HepG2 (cell line): ENCODE measurements around the gene COQ8B.

Experiments
- ELF4 ChIP-seq: sonication (generic); formaldehyde crosslinking; IDR thresholded peaks from 2 replicates; pipeline ENCODE4 v1.5.0; 2020; ENCODE audit warnings: missing genetic modification reagents, mild to moderate bottlenecking, moderate library complexity, borderline replicate concordance
- EP300 ChIP-seq, 3 experiments: sonication (generic) in 1 of 3; formaldehyde crosslinking in 1 of 3; IDR thresholded peaks; 2 replicates each; pipeline versions ENCODE4 v1.5.1 to v1.6.1; 2011 to 2020; ENCODE audit warnings: low read depth in 2 of 3, low read length in 2 of 3, borderline replicate concordance in 1 of 3, improper control_type of control experiment in 1 of 3, mild to moderate bottlenecking in 1 of 3, missing genetic modification reagents in 1 of 3, moderate library complexity in 1 of 3
- FOXJ3 ChIP-seq: sonication (generic); formaldehyde crosslinking; IDR thresholded peaks from 2 replicates; pipeline ENCODE4 v1.4.0; 2020; ENCODE audit warnings: missing genetic modification reagents, mild to moderate bottlenecking, borderline replicate concordance
- HDAC6 ChIP-seq: fragments of 200-600 bp; sonication (generic); IDR thresholded peaks from 2 replicates; pipeline ENCODE4 v1.7.0; 2017; ENCODE audit warnings: mild to moderate bottlenecking, antibody characterized with exemption, low read length, low read depth
- HIVEP1 ChIP-seq: sonication (generic); formaldehyde crosslinking; IDR thresholded peaks from 2 replicates; pipeline ENCODE4 v1.4.0; 2020; ENCODE audit warnings: mild to moderate bottlenecking, missing genetic modification reagents
- KDM5B ChIP-seq: sonication (generic); formaldehyde crosslinking; IDR thresholded peaks from 2 replicates; pipeline ENCODE4 v1.4.0; 2020; ENCODE audit warnings: missing genetic modification reagents, mild to moderate bottlenecking, borderline replicate concordance
- MYC ChIP-seq: sonication (generic); formaldehyde crosslinking; IDR thresholded peaks from 2 replicates; pipeline ENCODE4 v1.9.0; 2021; ENCODE audit warnings: missing genetic modification reagents, borderline replicate concordance
- ZFX ChIP-seq: sonication (generic); formaldehyde crosslinking; IDR thresholded peaks from 2 replicates; pipeline ENCODE4 v1.4.0; 2020; ENCODE audit warnings: mild to moderate bottlenecking, low read depth, missing genetic modification reagents, moderate library complexity
- ZKSCAN1 ChIP-seq: fragments of 150-350 bp; IDR thresholded peaks from 2 replicates; pipeline ENCODE4 v1.6.1; 2014; ENCODE audit warnings: low read length
- ZNF737 ChIP-seq: sonication (generic); formaldehyde crosslinking; IDR thresholded peaks from 2 replicates; pipeline ENCODE4 v1.5.0; 2020; ENCODE audit warnings: missing genetic modification reagents, mild to moderate bottlenecking, borderline replicate concordance
- ZNF775 ChIP-seq: sonication (generic); formaldehyde crosslinking; IDR thresholded peaks from 2 replicates; pipeline ENCODE4 v1.4.0; 2020; ENCODE audit warnings: missing genetic modification reagents, mild to moderate bottlenecking, moderate library complexity, borderline replicate concordance
- TF ChIP-seq, protein P1 (sequence below): sonication (generic); formaldehyde crosslinking; IDR thresholded peaks from 2 replicates; pipeline ENCODE4 v1.5.0; 2020; ENCODE audit warnings: mild to moderate bottlenecking, missing genetic modification reagents
- TF ChIP-seq, protein P2 (sequence below): sonication (generic); formaldehyde crosslinking; IDR thresholded peaks from 2 replicates; pipeline ENCODE4 v1.5.0; 2020; ENCODE audit warnings: mild to moderate bottlenecking, missing genetic modification reagents, moderate library complexity

GRCh38 chr19:40737102-40737644, 20.5 kb upstream of the COQ8B start:
- TF ChIP-seq, protein P1, sequence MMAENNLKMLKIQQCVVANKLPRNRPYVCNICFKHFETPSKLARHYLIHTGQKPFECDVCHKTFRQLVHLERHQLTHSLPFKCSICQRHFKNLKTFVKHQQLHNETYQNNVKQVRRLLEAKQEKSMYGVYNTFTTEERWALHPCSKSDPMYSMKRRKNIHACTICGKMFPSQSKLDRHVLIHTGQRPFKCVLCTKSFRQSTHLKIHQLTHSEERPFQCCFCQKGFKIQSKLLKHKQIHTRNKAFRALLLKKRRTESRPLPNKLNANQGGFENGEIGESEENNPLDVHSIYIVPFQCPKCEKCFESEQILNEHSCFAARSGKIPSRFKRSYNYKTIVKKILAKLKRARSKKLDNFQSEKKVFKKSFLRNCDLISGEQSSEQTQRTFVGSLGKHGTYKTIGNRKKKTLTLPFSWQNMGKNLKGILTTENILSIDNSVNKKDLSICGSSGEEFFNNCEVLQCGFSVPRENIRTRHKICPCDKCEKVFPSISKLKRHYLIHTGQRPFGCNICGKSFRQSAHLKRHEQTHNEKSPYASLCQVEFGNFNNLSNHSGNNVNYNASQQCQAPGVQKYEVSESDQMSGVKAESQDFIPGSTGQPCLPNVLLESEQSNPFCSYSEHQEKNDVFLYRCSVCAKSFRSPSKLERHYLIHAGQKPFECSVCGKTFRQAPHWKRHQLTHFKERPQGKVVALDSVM, result no peak
- no peak for TF ChIP-seq ZKSCAN1
- TF ChIP-seq ZNF775, result no peak
- no peak for TF ChIP-seq HDAC6
- no peak for TF ChIP-seq MYC (CRISPR knock-in tag)
- no peak for TF ChIP-seq KDM5B
- TF ChIP-seq ZNF737 (CRISPR knock-in tag), result no peak
- no peak for TF ChIP-seq HIVEP1 (CRISPR knock-in tag)
- no peak for TF ChIP-seq ELF4 (CRISPR knock-in tag)
- no peak for TF ChIP-seq ZFX
- TF ChIP-seq, protein P2, sequence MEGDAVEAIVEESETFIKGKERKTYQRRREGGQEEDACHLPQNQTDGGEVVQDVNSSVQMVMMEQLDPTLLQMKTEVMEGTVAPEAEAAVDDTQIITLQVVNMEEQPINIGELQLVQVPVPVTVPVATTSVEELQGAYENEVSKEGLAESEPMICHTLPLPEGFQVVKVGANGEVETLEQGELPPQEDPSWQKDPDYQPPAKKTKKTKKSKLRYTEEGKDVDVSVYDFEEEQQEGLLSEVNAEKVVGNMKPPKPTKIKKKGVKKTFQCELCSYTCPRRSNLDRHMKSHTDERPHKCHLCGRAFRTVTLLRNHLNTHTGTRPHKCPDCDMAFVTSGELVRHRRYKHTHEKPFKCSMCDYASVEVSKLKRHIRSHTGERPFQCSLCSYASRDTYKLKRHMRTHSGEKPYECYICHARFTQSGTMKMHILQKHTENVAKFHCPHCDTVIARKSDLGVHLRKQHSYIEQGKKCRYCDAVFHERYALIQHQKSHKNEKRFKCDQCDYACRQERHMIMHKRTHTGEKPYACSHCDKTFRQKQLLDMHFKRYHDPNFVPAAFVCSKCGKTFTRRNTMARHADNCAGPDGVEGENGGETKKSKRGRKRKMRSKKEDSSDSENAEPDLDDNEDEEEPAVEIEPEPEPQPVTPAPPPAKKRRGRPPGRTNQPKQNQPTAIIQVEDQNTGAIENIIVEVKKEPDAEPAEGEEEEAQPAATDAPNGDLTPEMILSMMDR, result no peak
- no peak for TF ChIP-seq EP300 (IDR thresholded peaks at IDR 0.05; ENCODE audit: low read depth in 2 of 2, low read length in 2 of 2)
- no peak for TF ChIP-seq EP300 (CRISPR knock-in tag; IDR thresholded peaks at IDR 0.05; ENCODE audit: borderline replicate concordance)
- no peak for TF ChIP-seq FOXJ3 (CRISPR knock-in tag)
